T follicular helper cell (primary cell): ENCODE data around the gene HCN1.
"Not testable (repeated sequence)": the region's sequence is repeated elsewhere in the genome, so short reads cannot be mapped to it uniquely, and the experiment has no call there.

Experiments
- DNase-seq: peaks from one replicate; pipeline ENCODE4 v3.0.0-alpha.2; 2020; ENCODE audit warnings: low read depth

HCN1 gene

GRCh38 chr5:45417285-45417998, 278.7 kb downstream of the HCN1 start:
- DNase-seq, result no peak

GRCh38 chr5:45414620-45415573, 281.3 kb downstream of the HCN1 start:
- DNase-seq, result no peak

- DNase-seq, result no peak
These were observed 284.1 kb downstream of the HCN1 start for GRCh38 chr5:45411971-45412612.

- no peak for DNase-seq
These were observed 285.7 kb downstream of the HCN1 start for GRCh38 chr5:45410304-45410995.

- DNase-seq, result no peak
These were observed 288.1 kb downstream of the HCN1 start for GRCh38 chr5:45408067-45408466.

GRCh38 chr5:45402804-45403455, 293.2 kb downstream of the HCN1 start:
- DNase-seq, result no peak

- DNase-seq, result no peak
These were observed 297.1 kb downstream of the HCN1 start for GRCh38 chr5:45399041-45399440.

- DNase-seq, result no peak
These were observed 310.7 kb downstream of the HCN1 start for GRCh38 chr5:45385321-45386058.

GRCh38 chr5:45383985-45384384, 312.2 kb downstream of the HCN1 start:
- no peak for DNase-seq

- no peak for DNase-seq
These were observed 313.6 kb downstream of the HCN1 start for GRCh38 chr5:45382583-45382982.

- DNase-seq, result no peak
These were observed 319.8 kb downstream of the HCN1 start for GRCh38 chr5:45376417-45376816.

GRCh38 chr5:45372629-45373028, 323.6 kb downstream of the HCN1 start:
- no peak for DNase-seq

- DNase-seq, result not testable (repeated sequence)
These were observed 324.8 kb downstream of the HCN1 start for GRCh38 chr5:45371423-45371822.

- DNase-seq, result no peak
These were observed 340.8 kb downstream of the HCN1 start for GRCh38 chr5:45355189-45355992.

- no peak for DNase-seq
These were observed 359.7 kb downstream of the HCN1 start for GRCh38 chr5:45336464-45336863.

- no peak for DNase-seq
These were observed 360.2 kb downstream of the HCN1 start for GRCh38 chr5:45335978-45336377.

- no peak for DNase-seq
These were observed 360.8 kb downstream of the HCN1 start for GRCh38 chr5:45335346-45335745.

GRCh38 chr5:45334939-45335338, 361.2 kb downstream of the HCN1 start:
- no peak for DNase-seq

- not testable (repeated sequence) for DNase-seq
These were observed 383.6 kb downstream of the HCN1 start for GRCh38 chr5:45312627-45313026.

- DNase-seq, result no peak
These were observed 400.9 kb downstream of the HCN1 start for GRCh38 chr5:45295231-45295630.
